ENCODE data around the gene DCDC2B.

The DCDC2B gene

GRCh38 chr1:32181563-32181962, 27.3 kb upstream of the DCDC2B start:
- Histone ChIP-seq H3K4me3 (ENCODE audit: low read depth in 1 of 2, low read length in 1 of 2) (no peak overlapping the region), H3K27ac (no peak overlapping the region), H3K9me3 (no peaks in the 10 kb centered on the region), H3K4me1 (ENCODE audit: control insufficient read depth in 1 of 2, insufficient read depth in 1 of 2, low read depth in 1 of 2, low read length in 1 of 2) (peaks cover 33 to 48% of the 10 kb centered on the region in 2 experiments), H3K36me3 (peaks cover 23% of the 10 kb centered on the region), H3K27me3 (no peaks in the 10 kb centered on the region)
- TF ChIP-seq CTCF (IDR thresholded peaks at IDR 0.05), result no peak

DNA sequence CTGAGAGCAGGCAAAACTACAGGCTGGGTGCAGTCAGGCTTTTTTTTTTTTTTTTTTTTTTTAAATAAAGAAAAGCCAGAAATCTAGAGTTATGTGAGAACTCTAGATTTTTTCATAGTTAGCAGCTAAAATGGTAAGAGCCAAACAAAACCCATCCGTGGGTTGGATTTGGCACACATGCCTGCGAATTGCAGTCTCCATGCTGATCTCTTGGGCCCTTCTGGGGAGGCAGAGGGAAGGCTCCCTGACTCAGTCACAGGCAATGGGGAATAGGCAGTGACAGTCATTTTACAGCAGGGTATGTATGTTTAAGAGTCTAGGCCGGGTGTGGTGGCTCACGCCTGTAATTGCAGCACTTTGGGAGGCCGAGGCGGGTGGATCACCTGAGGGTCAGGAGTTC, 26.8 kb upstream of the DCDC2B start:
- Histone ChIP-seq H3K27me3 (no peaks in the 10 kb centered on the region), H3K4me3 (ENCODE audit: low read depth in 1 of 2, low read length in 1 of 2) (no peak overlapping the region), H3K27ac (no peak overlapping the region), H3K36me3 (peaks cover 28% of the 10 kb centered on the region), H3K9me3 (no peaks in the 10 kb centered on the region), H3K4me1 (ENCODE audit: control insufficient read depth in 1 of 2, insufficient read depth in 1 of 2, low read depth in 1 of 2, low read length in 1 of 2) (peaks cover 33 to 48% of the 10 kb centered on the region in 2 experiments)
- no peak for TF ChIP-seq CTCF (IDR thresholded peaks at IDR 0.05)

GRCh38 chr1:32184650-32185049, 24.2 kb upstream of the DCDC2B start:
- no peak for TF ChIP-seq CTCF (IDR thresholded peaks at IDR 0.05)
- Histone ChIP-seq H3K27me3 (no peaks in the 10 kb centered on the region), H3K4me1 (ENCODE audit: control insufficient read depth in 1 of 2, insufficient read depth in 1 of 2, low read depth in 1 of 2, low read length in 1 of 2) (peaks cover 10 to 27% of the 10 kb centered on the region in 2 experiments), H3K4me3 (ENCODE audit: low read depth in 1 of 2, low read length in 1 of 2) (no peak overlapping the region), H3K27ac (no peak overlapping the region), H3K36me3 (peaks cover 52% of the 10 kb centered on the region), H3K9me3 (no peaks in the 10 kb centered on the region)

GRCh38 chr1:32186077-32186476, 22.8 kb upstream of the DCDC2B start:
- H3K9me3 ChIP-seq, result no peaks in the 10 kb centered on the region
- H3K27ac ChIP-seq, result no peak overlapping the region
- no peaks in the 10 kb centered on the region for H3K27me3 ChIP-seq
- no peak for TF ChIP-seq CTCF (IDR thresholded peaks at IDR 0.05)
- peaks cover 0 to 16% of the 10 kb centered on the region in 2 experiments for H3K4me1 ChIP-seq (ENCODE audit: control insufficient read depth in 1 of 2, insufficient read depth in 1 of 2, low read depth in 1 of 2, low read length in 1 of 2)
- peaks cover 65% of the 10 kb centered on the region for H3K36me3 ChIP-seq
- no peak overlapping the region for H3K4me3 ChIP-seq (ENCODE audit: low read depth in 1 of 2, low read length in 1 of 2)

DNA sequence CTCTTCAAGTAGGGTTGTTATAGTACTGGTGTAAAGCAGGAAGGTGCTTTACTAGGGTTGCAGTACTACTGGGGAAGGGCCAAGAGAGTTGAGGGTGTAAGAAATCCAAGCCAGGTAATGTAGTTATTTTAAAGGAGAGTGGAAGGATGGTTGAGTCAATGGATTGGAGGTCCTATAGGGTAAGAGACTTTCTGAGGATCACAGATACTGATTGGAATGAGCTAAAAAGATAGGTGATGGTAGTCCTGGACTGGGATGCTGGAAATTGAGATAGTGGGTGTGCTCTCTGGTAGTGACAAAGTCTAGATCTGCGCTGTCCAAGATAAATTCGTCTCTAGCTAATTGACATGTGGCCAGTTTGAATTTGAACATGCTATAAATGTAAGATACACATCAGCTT, 22.4 kb upstream of the DCDC2B start:
- Histone ChIP-seq H3K27me3 (no peaks in the 10 kb centered on the region), H3K4me1 (ENCODE audit: control insufficient read depth in 1 of 2, insufficient read depth in 1 of 2, low read depth in 1 of 2, low read length in 1 of 2) (peaks cover 0 to 11% of the 10 kb centered on the region in 2 experiments), H3K9me3 (no peaks in the 10 kb centered on the region), H3K27ac (no peak overlapping the region), H3K4me3 (ENCODE audit: low read depth in 1 of 2, low read length in 1 of 2) (no peak overlapping the region), H3K36me3 (peaks cover 69% of the 10 kb centered on the region)
- TF ChIP-seq CTCF (IDR thresholded peaks at IDR 0.05), result no peak

- peaks cover 0 to 5% of the 10 kb centered on the region in 2 experiments for H3K4me1 ChIP-seq (ENCODE audit: control insufficient read depth in 1 of 2, insufficient read depth in 1 of 2, low read depth in 1 of 2, low read length in 1 of 2)
- H3K27me3 ChIP-seq, result no peaks in the 10 kb centered on the region
- no peaks in the 10 kb centered on the region for H3K9me3 ChIP-seq
- H3K36me3 ChIP-seq, result peaks cover 83% of the 10 kb centered on the region
- H3K4me3 ChIP-seq (ENCODE audit: low read depth in 1 of 2, low read length in 1 of 2), result no peak overlapping the region
- no peak for TF ChIP-seq CTCF (IDR thresholded peaks at IDR 0.05)
- no peak overlapping the region for H3K27ac ChIP-seq
Observed at GRCh38 chr1:32187850-32188249, 21.0 kb upstream of the DCDC2B start.

All from neutrophil (primary cell).